Naive B cell (primary cell): ENCODE results near the gene METTL14. TPM values are rescaled to one million over a fixed set of nuclear protein-coding genes. Genes with fewer than 3 reads are reported as not detected.

Experiments used
- ATAC-seq, 2 donors: fragments of 150-1000 bp; cut with Tn5 transposase; 2 replicates each; pipeline ENCODE4 v1.10.0; 2021; ENCODE audit warnings: low read depth in 2 of 2, mild to moderate bottlenecking in 2 of 2, moderate library complexity in 2 of 2
- DNase-seq: peaks from one replicate; pipeline ENCODE4 v3.0.0; 2022
- H3K27ac Mint-ChIP-seq, 6 donors: one replicate each; pipeline ENCODE4 v1.8.0; 2020 to 2022; ENCODE audit warnings: mild to moderate bottlenecking in 6 of 6, mixed read lengths in 6 of 6, moderate library complexity in 5 of 6, inconsistent platforms in 2 of 6
- H3K27me3 Mint-ChIP-seq, 3 donors: one replicate each; pipeline ENCODE4 v1.8.0; 2021 to 2022; ENCODE audit warnings: mixed read lengths in 3 of 3, mild to moderate bottlenecking in 1 of 3
- H3K36me3 Mint-ChIP-seq, 2 donors: one replicate each; pipeline ENCODE4 v1.8.0; 2020 to 2022; ENCODE audit warnings: mixed read lengths in 2 of 2, inconsistent platforms in 1 of 2, mild to moderate bottlenecking in 1 of 2
- H3K4me1 Mint-ChIP-seq, 3 donors: one replicate each; pipeline ENCODE4 v1.8.0; 2020 to 2022; ENCODE audit warnings: mixed read lengths in 3 of 3, inconsistent platforms in 1 of 3, mild to moderate bottlenecking in 1 of 3, moderate library complexity in 1 of 3
- H3K4me3 Mint-ChIP-seq, 8 donors: one replicate each; pipeline ENCODE4 v1.8.0; 2020 to 2022; ENCODE audit warnings: mild to moderate bottlenecking in 8 of 8, mixed read lengths in 8 of 8, moderate library complexity in 8 of 8, inconsistent platforms in 2 of 8
- H3K9me3 Mint-ChIP-seq, 7 donors: one replicate each; pipeline ENCODE4 v1.8.0; 2020 to 2022; ENCODE audit warnings: mixed read lengths in 7 of 7, mild to moderate bottlenecking in 5 of 7, inconsistent platforms in 2 of 7, moderate library complexity in 1 of 7
- polyA plus RNA-seq, 6 donors: library from polyadenylated mRNA; unstranded; fragments of 300-500 nt; fragmentation: Illumina TruSeq; gene quantifications; one replicate each; pipeline ENCODE4 v1.2.3, GENCODE V29; 2021; ENCODE audit warnings: low read depth in 6 of 6

Gene METTL14
- polyA plus RNA-seq, 6 donors from 2014 or later, result 17.4 to 47.1 (median 35.5) TPM

DNA sequence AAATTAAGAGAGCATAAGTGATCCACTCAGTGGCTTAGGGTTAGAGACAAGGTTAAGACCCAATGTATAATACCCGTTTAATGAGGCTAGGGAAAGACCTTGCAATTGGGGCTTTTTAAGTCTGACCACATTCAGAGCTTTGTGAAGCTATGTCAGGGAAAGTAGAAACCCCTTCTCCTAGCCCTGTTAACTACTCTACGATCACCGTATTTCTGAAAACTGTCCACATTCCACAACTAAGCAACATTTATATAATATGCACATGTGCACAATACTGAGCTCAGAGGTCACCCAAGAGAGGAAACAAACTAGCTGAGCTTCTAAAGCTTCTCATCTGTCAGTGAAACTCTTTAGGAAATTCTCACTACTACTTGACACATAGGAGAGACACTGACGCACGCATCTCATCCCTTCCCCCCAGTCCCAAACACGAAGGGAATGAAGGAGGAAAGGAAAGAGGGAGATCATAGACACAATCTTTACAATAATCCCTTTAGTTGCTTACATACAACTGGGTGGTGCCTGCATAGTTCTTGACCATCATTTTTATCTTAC lies 56.2 kb downstream of the METTL14 start:
- Mint-ChIP-seq H3K4me1 (no peaks in the 10 kb centered on the region), H3K4me3 (no peak overlapping the region), H3K27me3 (no peaks in the 10 kb centered on the region), H3K9me3 (no peaks in the 10 kb centered on the region), H3K27ac (no peak overlapping the region), H3K36me3 (peaks cover 8 to 19% of the 10 kb centered on the region in 2 donors)
- DNase-seq (no peak), ATAC-seq (no peak)

DNA sequence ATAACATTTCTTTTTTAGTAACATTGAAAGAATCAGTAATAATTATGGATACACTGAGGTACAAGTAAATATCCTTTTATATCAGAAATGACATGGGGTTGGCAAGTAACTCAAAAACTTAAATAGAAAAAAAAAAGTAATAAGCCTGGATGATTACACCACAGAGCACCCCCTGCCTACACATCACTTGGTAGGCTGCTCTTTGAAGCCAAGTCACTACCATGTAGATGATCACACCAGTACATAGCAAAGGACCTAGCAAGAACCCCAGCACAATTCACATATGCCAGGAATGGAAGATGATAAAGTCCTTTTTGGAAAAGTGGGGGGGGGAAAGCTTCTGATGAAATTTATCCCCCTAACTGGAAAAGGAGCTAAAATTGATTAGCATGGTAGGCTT lies 56.9 kb downstream of the METTL14 start:
- peaks cover 8 to 19% of the 10 kb centered on the region in 2 donors for H3K36me3 Mint-ChIP-seq
- no peak overlapping the region for H3K27ac Mint-ChIP-seq
- DNase-seq (no peak), ATAC-seq (no peak)
- no peak overlapping the region for H3K4me3 Mint-ChIP-seq
- no peaks in the 10 kb centered on the region for H3K4me1 Mint-ChIP-seq
- no peaks in the 10 kb centered on the region for H3K9me3 Mint-ChIP-seq
- H3K27me3 Mint-ChIP-seq, result no peaks in the 10 kb centered on the region

DNA sequence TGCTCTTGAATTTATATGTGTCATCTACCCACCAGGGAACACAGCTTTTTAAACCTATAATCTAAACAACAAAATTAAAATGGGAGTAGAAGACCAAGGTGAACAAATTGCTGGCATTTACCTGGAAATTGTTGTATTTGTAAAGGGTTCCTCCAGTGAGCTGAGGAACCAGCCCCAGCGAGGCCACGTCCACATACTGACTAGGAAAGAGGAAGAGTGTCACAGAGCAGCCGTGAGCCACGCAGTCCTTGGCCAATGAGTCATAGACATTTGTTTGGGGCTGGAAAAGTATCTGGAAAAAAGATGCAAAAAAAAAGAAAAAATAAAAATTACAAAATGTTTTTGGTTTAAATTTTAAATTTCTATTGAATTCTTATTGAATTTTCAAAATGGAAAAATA lies 58.7 kb downstream of the METTL14 start:
- no peaks in the 10 kb centered on the region for H3K4me1 Mint-ChIP-seq
- H3K36me3 Mint-ChIP-seq, result peaks cover 8 to 10% of the 10 kb centered on the region in 2 donors
- H3K27me3 Mint-ChIP-seq, result no peaks in the 10 kb centered on the region
- H3K9me3 Mint-ChIP-seq, result no peaks in the 10 kb centered on the region
- H3K4me3 Mint-ChIP-seq, result no peak overlapping the region
- no peak for DNase-seq
- H3K27ac Mint-ChIP-seq, result no peak overlapping the region
- no peak for ATAC-seq

DNA sequence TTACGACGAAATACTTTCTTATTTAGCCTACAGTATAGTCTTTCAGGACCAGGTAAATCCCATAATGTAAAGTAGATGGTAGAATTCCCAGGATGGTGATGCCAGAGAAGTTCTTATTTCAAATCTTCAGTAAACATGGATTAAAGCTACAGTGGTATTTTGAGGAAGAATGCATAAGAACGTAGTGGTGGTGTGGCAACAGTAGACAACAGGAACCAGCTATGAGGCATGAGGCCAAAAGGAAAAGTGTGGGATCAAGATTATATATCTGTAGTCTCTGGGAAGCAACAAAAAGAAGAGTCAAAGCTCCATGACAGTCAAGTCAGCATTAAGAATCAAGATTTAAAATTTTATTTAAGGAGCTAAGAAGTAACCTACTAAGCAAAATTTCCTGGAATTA lies 60.2 kb downstream of the METTL14 start:
- no peaks in the 10 kb centered on the region for H3K4me1 Mint-ChIP-seq
- no peak overlapping the region for H3K27ac Mint-ChIP-seq
- H3K4me3 Mint-ChIP-seq, result no peak overlapping the region
- no peak for ATAC-seq
- no peaks in the 10 kb centered on the region for H3K9me3 Mint-ChIP-seq
- peaks cover 8 to 11% of the 10 kb centered on the region in 2 donors for H3K36me3 Mint-ChIP-seq
- DNase-seq, result no peak
- no peaks in the 10 kb centered on the region for H3K27me3 Mint-ChIP-seq

DNA sequence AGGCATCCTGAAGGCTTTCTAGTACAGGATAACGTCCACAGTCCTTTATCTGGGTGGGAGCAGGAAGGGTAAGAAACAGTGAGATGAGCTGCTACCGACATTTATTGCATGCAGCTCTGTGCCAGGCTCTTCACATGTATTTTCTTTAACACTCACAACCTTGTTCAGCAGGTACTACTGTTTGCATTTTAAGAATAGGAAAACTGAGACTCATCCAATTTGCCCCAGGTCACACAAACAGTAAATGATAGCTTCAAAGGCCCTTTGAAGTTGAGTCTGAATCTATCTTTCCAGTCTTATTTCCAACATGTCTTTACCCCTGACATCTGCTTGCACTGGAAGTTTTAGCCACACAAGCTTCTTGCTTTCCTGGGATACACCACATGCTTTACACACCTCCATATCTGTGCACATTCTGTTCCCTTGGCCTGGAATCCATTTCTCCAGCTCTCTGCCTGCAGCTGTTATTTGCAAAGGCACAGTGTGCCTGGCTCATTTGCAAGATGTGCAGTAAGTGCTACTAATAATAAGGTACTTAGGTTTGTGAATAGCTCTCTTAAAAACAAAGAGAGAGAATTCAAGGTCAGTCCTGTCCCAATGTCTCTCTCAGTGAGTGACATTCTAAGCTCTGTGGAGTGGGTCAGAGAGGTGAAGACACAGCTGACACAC lies 61.2 kb downstream of the METTL14 start:
- Mint-ChIP-seq H3K9me3 (no peaks in the 10 kb centered on the region), H3K4me3 (no peak overlapping the region), H3K36me3 (peaks cover 8 to 9% of the 10 kb centered on the region in 2 donors), H3K27me3 (no peaks in the 10 kb centered on the region), H3K27ac (no peak overlapping the region), H3K4me1 (no peaks in the 10 kb centered on the region)
- no peak for ATAC-seq
- no peak for DNase-seq

DNA sequence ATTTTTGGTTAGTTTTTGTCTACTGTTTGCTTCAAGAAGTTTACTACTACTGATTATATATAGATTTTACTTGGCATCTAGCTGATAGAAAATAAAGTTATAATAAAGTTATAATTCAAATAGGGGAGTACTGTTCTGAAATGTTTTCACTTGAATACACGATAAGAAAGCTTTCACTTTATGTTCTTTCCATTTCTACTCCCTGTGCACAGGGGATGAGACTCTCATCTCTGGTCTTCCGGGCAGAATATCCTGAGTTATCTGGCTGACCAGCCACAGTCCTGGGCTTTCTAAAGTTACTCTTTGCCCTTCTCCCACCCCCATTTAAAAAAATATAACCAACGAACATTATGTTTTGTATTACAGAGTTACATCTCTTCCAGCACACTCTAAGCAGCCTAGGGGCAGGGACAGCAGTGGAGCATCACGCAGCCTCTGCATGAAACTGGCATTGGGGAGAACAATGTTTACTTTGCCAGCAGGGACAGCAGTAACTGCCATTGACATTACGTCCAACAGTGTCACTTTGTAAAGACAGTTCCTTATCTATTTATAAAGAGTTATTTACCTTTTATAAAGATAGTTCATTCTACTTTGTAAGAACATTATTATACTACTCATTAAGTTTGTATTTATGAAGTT lies 64.3 kb downstream of the METTL14 start:
- DNase-seq, result no peak
- Mint-ChIP-seq H3K27ac (no peak overlapping the region), H3K4me1 (no peaks in the 10 kb centered on the region), H3K4me3 (no peak overlapping the region), H3K9me3 (no peaks in the 10 kb centered on the region), H3K36me3 (peaks cover 0 to 16% of the 10 kb centered on the region in 2 donors), H3K27me3 (no peaks in the 10 kb centered on the region)
- no peak for ATAC-seq

DNA sequence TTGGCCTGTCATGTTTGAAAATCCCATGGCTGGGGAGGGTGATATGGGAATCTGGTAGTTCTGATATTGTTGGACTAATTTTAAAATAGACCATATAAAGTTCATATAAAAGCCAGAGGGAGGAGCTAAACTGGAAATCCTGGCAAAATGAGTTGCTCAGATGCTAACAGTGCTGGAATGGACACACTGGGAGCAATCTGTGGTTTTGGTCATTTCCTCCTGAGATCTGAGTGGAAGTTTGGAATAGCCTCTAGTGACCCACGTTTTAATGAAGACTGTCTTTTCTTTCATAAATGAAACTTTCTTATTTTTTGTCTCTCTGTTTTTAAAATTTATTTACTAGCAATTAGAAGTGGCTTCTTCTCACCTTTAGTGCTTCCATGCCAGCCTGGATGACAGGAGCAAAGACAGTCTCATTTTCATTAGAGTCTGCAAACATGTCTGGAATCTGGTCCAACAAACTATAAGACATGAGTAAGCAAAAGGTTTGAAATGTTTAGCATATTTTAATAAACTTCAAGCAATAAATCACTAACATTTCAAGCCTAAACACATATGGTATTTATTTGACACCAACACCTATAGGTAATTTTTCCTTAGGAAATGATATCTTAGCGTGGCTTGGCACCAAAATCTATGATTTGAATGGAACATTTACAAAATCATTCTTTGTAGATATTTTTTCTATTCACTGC lies 66.6 kb downstream of the METTL14 start:
- Mint-ChIP-seq H3K27me3 (no peaks in the 10 kb centered on the region), H3K27ac (no peak overlapping the region), H3K36me3 (peaks cover 0 to 16% of the 10 kb centered on the region in 2 donors), H3K4me1 (no peaks in the 10 kb centered on the region), H3K4me3 (no peak overlapping the region), H3K9me3 (no peaks in the 10 kb centered on the region)
- ATAC-seq (no peak), DNase-seq (no peak)

DNA sequence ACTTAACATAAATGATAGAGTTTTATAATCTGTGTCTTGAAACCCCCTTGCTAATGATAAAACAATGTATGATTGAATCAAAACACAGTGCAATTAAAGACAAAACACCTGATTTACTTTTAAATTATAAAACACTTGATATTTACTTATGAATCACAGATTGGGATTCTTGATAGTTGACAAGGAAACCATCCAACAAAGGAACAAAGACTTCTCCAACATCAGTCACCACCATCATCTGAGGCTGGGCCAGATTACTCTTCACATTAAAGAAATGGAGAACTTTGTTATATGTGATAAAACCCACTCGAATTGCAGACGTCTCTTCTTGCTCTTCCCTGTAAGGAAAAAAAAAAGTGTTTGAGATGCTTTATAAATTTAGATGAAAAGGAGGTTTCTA lies 67.4 kb downstream of the METTL14 start:
- no peaks in the 10 kb centered on the region for H3K4me1 Mint-ChIP-seq

DNA sequence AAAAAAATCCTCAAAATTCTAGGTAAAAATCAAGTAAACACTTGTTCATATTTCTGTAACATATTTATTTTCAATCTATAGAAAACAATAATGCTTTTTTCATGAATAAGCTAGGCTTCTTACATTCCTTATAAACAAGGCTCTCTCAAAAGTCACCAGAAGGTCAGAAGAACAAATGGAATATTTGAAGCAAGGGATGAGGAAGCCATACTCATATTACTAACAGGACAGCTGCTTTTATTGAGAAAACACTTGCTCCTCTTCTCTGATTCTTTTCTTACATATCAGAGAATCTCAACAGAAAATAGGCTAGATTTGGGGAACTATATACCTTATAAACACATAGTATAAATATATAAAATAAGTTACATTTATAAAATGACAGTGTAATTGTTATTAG lies 67.9 kb downstream of the METTL14 start:
- Mint-ChIP-seq H3K4me3 (no peak overlapping the region), H3K36me3 (peaks cover 0 to 25% of the 10 kb centered on the region in 2 donors), H3K9me3 (no peaks in the 10 kb centered on the region), H3K27ac (no peak overlapping the region), H3K4me1 (no peaks in the 10 kb centered on the region), H3K27me3 (no peaks in the 10 kb centered on the region)
- no peak for DNase-seq
- no peak for ATAC-seq

More for the DNA sequence above, 67.4 kb downstream of the METTL14 start:
- no peaks in the 10 kb centered on the region for H3K27me3 Mint-ChIP-seq
- H3K27ac Mint-ChIP-seq, result no peak overlapping the region
- H3K36me3 Mint-ChIP-seq, result peaks cover 0 to 24% of the 10 kb centered on the region in 2 donors
- DNase-seq (no peak), ATAC-seq (no peak)
- no peaks in the 10 kb centered on the region for H3K9me3 Mint-ChIP-seq
- H3K4me3 Mint-ChIP-seq, result no peak overlapping the region

DNA sequence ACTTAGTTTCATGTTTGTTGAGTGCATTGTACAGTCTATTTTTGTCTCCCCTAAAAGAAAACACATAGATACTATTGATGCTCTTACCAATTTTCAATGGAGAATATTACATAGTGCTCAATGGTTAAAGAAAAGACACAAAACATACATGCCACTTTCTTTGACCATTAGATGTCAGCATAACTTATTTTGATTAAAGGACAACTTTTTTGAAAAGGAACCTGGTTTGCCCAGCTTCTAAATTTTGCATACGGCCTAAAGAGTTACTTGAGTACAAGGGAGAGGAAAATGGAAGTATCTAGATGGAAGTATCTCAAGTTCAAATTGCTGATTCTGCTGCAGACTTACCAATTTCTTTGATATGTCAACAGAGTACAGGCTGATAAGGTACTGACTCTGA lies 68.5 kb downstream of the METTL14 start:
- no peak overlapping the region for H3K27ac Mint-ChIP-seq
- peaks cover 0 to 25% of the 10 kb centered on the region in 2 donors for H3K36me3 Mint-ChIP-seq
- no peaks in the 10 kb centered on the region for H3K27me3 Mint-ChIP-seq
- H3K4me1 Mint-ChIP-seq, result no peaks in the 10 kb centered on the region
- H3K9me3 Mint-ChIP-seq, result no peaks in the 10 kb centered on the region
- ATAC-seq, result no peak
- H3K4me3 Mint-ChIP-seq, result no peak overlapping the region
- DNase-seq, result no peak

DNA sequence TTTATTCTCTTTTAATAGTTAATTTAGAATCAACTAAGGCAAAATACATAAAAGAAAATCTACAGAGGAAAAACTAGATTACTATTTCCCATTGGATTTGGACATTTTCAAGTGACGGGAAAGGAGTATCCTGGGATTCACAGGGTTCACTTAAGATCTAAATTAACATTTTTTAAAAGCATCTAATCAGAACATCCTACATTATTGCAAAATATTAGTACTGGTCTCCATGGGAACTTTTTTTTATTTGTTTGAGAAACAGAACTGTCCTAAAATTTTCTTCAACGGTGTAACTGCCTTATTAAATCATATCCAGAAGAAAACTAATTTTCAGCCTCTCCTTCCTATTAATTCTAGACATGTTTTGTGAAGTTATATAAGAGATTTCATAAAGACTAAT lies 69.7 kb downstream of the METTL14 start:
- ATAC-seq, result no peak
- H3K4me3 Mint-ChIP-seq, result no peak overlapping the region
- H3K9me3 Mint-ChIP-seq, result no peaks in the 10 kb centered on the region
- H3K27ac Mint-ChIP-seq, result no peak overlapping the region
- DNase-seq, result no peak
- H3K36me3 Mint-ChIP-seq, result peaks cover 0 to 29% of the 10 kb centered on the region in 2 donors
- peaks cover 8 to 11% (median 10%) of the 10 kb centered on the region in 3 donors for H3K4me1 Mint-ChIP-seq
- no peaks in the 10 kb centered on the region for H3K27me3 Mint-ChIP-seq

DNA sequence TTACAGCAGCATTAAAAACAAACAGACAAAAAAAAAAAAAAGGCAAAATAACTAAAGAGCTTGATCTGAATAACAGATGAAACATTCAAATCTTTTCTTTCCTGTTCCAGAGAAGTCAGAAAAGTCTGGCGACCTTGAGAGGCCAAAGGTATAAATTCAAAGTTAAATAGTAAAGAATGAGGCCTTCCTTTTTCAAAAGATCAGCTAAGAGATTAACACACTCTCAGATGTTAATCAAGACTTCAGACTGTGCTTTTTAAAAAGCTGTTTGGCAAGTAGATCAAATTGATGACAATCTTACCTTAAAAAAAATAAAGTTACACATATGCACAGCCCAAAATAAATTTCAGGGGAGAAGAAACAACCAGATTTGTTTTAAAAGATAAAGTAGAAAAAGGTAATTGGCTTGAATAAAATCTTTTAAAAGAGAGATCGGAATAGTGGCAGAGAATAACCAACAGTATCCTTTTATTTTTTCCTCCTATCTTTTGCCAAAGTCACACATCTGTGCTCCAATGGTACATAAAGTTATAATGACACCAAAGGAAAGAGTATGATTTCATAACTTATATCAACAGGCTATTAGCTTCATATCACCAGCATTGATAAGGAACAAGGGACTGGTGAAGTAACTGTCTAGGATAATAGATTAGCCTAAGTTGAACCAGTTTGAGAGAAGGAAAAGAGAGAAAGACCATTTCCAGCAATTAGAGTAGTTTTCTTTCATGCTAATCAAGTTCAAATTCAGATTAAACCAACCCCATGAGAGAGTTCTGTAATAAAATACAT lies 70.4 kb downstream of the METTL14 start:
- no peaks in the 10 kb centered on the region for H3K27me3 Mint-ChIP-seq
- H3K4me3 Mint-ChIP-seq, result no peak overlapping the region
- ATAC-seq (no peak), DNase-seq (no peak)
- H3K9me3 Mint-ChIP-seq, result no peaks in the 10 kb centered on the region
- no peak overlapping the region for H3K27ac Mint-ChIP-seq
- H3K36me3 Mint-ChIP-seq, result peaks cover 0 to 26% of the 10 kb centered on the region in 2 donors
- peaks cover 16 to 17% (median 17%) of the 10 kb centered on the region in 3 donors for H3K4me1 Mint-ChIP-seq

DNA sequence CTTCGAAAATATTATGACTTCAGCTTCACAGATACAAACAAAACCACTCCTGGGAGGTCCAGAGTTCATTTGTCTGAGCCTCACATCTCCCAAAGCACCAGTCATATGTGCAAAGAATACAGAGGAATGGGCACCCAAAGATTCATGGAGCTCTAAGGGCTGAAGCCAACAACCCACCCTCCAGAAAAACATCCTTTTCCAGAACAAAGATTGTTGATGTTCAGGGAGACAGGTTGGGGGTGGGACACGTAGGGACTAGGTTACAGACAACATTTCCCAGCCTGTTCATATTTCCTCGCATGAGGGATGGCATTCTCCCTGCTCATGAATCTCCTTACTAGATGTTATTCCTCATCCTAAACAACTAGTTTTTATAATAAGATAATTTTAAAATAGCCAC lies 71.2 kb downstream of the METTL14 start:
- no peak for ATAC-seq
- no peak overlapping the region for H3K4me3 Mint-ChIP-seq
- H3K4me1 Mint-ChIP-seq, result peaks cover 21 to 23% (median 22%) of the 10 kb centered on the region in 3 donors
- H3K36me3 Mint-ChIP-seq, result peaks cover 0 to 25% of the 10 kb centered on the region in 2 donors
- no peak overlapping the region for H3K27ac Mint-ChIP-seq
- H3K27me3 Mint-ChIP-seq, result no peaks in the 10 kb centered on the region
- no peaks in the 10 kb centered on the region for H3K9me3 Mint-ChIP-seq
- DNase-seq, result no peak
